ENCODE data around the gene SP140L. TPM values are rescaled to one million over a fixed set of nuclear protein-coding genes. Genes with fewer than 3 reads are reported as not detected.

Gene SP140L
- total RNA-seq, 1 donor from 2014 or later, result 32.2 TPM

DNA sequence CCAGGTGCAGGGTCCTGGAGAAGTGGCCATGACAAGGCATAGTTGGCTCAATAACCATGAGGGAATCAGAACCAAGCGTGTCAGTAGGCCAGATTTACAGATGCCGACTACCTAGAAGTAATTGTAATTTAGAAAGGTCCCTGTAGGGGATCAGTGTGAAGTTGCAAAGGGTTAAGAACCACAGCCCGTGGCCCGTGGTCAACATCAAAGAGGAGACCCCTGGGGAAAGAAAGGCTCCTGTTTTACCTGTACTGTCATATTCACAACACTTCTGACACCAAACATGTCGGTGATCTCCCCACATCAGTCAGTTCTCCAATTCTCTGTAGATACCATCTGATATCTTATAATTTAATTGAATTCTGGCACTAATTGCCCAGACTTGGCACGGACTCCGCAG lies 120.0 kb downstream of the SP140L start:
- FAIRE-seq (no peak), DNase-seq (ENCODE audit: low read depth) (no peak)
- peaks cover 32% of the 10 kb centered on the region for H3K36me3 ChIP-seq (ENCODE audit: insufficient read depth, low read length)
- no peak overlapping the region for H3K4me3 ChIP-seq (ENCODE audit: insufficient read depth, low read depth, low read length)
- Mint-ChIP-seq H3K36me3 (ENCODE audit: low read depth, unreplicated experiment) (peaks cover 58% of the 10 kb centered on the region), H3K4me1 (ENCODE audit: low read depth, unreplicated experiment) (peaks cover 31% of the 10 kb centered on the region), H3K27me3 (ENCODE audit: low read depth, unreplicated experiment) (no peaks in the 10 kb centered on the region), H3K4me3 (ENCODE audit: unreplicated experiment) (no peak overlapping the region), H3K27ac (ENCODE audit: unreplicated experiment) (no peak overlapping the region), H3K9me3 (ENCODE audit: unreplicated experiment) (no peaks in the 10 kb centered on the region)
- H3K79me2 ChIP-seq (ENCODE audit: insufficient read depth, low read length), result peaks cover 13% of the 10 kb centered on the region
- TF ChIP-seq EZH2 (IDR thresholded peaks at IDR 0.05; ENCODE audit: insufficient read depth, low read length), result no peak
- TF ChIP-seq, protein P1, sequence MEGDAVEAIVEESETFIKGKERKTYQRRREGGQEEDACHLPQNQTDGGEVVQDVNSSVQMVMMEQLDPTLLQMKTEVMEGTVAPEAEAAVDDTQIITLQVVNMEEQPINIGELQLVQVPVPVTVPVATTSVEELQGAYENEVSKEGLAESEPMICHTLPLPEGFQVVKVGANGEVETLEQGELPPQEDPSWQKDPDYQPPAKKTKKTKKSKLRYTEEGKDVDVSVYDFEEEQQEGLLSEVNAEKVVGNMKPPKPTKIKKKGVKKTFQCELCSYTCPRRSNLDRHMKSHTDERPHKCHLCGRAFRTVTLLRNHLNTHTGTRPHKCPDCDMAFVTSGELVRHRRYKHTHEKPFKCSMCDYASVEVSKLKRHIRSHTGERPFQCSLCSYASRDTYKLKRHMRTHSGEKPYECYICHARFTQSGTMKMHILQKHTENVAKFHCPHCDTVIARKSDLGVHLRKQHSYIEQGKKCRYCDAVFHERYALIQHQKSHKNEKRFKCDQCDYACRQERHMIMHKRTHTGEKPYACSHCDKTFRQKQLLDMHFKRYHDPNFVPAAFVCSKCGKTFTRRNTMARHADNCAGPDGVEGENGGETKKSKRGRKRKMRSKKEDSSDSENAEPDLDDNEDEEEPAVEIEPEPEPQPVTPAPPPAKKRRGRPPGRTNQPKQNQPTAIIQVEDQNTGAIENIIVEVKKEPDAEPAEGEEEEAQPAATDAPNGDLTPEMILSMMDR (IDR thresholded peaks at IDR 0.05; ENCODE audit: insufficient read depth, low read depth, low read length), result no peak
- no peaks in the 10 kb centered on the region for H3K4me1 ChIP-seq (ENCODE audit: insufficient read depth, low read length)
- no peak overlapping the region for H3K9ac ChIP-seq (ENCODE audit: low read length)
- H2AFZ ChIP-seq (ENCODE audit: low read depth, low read length), result no peak overlapping the region
- H3K9me3 ChIP-seq (ENCODE audit: insufficient read depth, low read depth, low read length), result no peaks in the 10 kb centered on the region
- H4K20me1 ChIP-seq (ENCODE audit: insufficient read depth, low read length), result peaks cover 6% of the 10 kb centered on the region
- no peaks in the 10 kb centered on the region for H3K27me3 ChIP-seq (ENCODE audit: insufficient read depth, low read length)
- H3K27ac ChIP-seq (ENCODE audit: low read depth, low read length), result no peak overlapping the region
- H3K4me2 ChIP-seq (ENCODE audit: low read length), result no peak overlapping the region

DNA sequence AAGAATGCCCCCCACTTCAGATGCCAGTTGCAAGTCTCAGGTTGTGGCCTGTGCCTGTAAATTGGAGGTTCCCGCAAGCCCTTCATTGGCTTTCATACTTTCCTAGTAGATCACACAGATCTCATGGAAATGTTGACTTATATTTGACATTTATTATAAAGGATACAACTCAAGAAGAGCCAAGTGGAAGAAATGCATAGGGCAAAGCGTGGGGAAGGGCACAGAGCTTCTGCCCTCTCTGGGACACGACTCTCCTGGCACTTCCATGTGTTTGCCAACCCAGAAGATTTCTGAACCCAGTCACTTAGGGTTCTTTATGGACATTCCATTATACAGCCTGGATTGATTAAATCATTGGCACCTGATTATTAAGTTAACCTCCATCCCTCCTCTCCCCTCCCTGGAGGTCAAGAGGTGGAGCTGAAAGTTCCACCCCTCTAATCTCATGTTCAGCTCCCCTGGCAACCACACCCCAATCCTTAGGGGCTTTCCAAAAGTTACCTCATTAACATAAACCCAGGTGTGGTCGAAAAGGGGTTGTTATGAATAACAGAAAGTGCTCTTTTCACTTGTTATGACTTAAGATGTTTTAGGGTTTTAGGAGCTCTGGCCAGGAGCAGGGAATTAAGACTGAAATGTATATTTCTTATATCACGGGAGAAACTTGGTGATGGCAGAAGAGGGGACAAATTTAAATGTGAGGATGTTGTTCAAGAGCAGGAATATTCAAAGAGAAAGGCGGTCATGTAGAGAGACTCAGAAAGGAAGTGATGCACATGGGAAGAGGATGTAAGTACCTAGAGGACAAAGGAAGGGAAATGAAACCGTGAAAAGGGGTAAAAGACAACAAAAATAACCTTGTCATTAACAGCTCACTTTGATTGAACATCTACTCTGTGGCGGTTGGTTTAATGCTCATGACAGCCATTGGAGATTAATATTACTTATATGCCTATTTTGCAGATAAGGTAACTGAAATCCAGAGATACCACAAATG lies 120.8 kb downstream of the SP140L start:
- H3K4me3 Mint-ChIP-seq (ENCODE audit: unreplicated experiment), result peak overlapping the region; percentile 6
- peaks cover 56% of the 10 kb centered on the region for H3K36me3 Mint-ChIP-seq (ENCODE audit: low read depth, unreplicated experiment)
- H3K4me1 Mint-ChIP-seq (ENCODE audit: low read depth, unreplicated experiment), result peaks cover 28% of the 10 kb centered on the region
- Histone ChIP-seq H3K9me3 (ENCODE audit: insufficient read depth, low read depth, low read length) (no peaks in the 10 kb centered on the region), H3K36me3 (ENCODE audit: insufficient read depth, low read length) (peaks cover 32% of the 10 kb centered on the region), H3K4me2 (ENCODE audit: low read length) (no peak overlapping the region), H2AFZ (ENCODE audit: low read depth, low read length) (no peak overlapping the region), H3K4me3 (ENCODE audit: insufficient read depth, low read depth, low read length) (no peak overlapping the region), H3K27ac (ENCODE audit: low read depth, low read length) (no peak overlapping the region), H3K4me1 (ENCODE audit: insufficient read depth, low read length) (no peaks in the 10 kb centered on the region), H3K79me2 (ENCODE audit: insufficient read depth, low read length) (peaks cover 5% of the 10 kb centered on the region), H4K20me1 (ENCODE audit: insufficient read depth, low read length) (peaks cover 6% of the 10 kb centered on the region), H3K9ac (ENCODE audit: low read length) (no peak overlapping the region), H3K27me3 (ENCODE audit: insufficient read depth, low read length) (no peaks in the 10 kb centered on the region)
- no peak for TF ChIP-seq EZH2 (IDR thresholded peaks at IDR 0.05; ENCODE audit: insufficient read depth, low read length)
- TF ChIP-seq, protein P1 (IDR thresholded peaks at IDR 0.05; ENCODE audit: insufficient read depth, low read depth, low read length), result no peak
- no peak overlapping the region for H3K27ac Mint-ChIP-seq (ENCODE audit: unreplicated experiment)
- no peak for FAIRE-seq
- H3K9me3 Mint-ChIP-seq (ENCODE audit: unreplicated experiment), result no peaks in the 10 kb centered on the region
- no peak for DNase-seq (ENCODE audit: low read depth)
- H3K27me3 Mint-ChIP-seq (ENCODE audit: low read depth, unreplicated experiment), result no peaks in the 10 kb centered on the region
